Measurements from ENCODE around the gene PROX1.

GRCh38 chr1:214014730-214015129 lies 27.0 kb downstream of the PROX1 start:
- TF ChIP-seq, protein P1, sequence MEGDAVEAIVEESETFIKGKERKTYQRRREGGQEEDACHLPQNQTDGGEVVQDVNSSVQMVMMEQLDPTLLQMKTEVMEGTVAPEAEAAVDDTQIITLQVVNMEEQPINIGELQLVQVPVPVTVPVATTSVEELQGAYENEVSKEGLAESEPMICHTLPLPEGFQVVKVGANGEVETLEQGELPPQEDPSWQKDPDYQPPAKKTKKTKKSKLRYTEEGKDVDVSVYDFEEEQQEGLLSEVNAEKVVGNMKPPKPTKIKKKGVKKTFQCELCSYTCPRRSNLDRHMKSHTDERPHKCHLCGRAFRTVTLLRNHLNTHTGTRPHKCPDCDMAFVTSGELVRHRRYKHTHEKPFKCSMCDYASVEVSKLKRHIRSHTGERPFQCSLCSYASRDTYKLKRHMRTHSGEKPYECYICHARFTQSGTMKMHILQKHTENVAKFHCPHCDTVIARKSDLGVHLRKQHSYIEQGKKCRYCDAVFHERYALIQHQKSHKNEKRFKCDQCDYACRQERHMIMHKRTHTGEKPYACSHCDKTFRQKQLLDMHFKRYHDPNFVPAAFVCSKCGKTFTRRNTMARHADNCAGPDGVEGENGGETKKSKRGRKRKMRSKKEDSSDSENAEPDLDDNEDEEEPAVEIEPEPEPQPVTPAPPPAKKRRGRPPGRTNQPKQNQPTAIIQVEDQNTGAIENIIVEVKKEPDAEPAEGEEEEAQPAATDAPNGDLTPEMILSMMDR (IDR thresholded peaks at IDR 0.05) = no peak
- no peak for TF ChIP-seq EZH2 (IDR thresholded peaks at IDR 0.05; ENCODE audit: borderline replicate concordance, insufficient read depth, low read depth, low read length, poor library complexity, severe bottlenecking)

Measured in B cell (primary cell).